NT2/D1 (cell line): ENCODE results near the gene TJP1.

Experiments
- SUZ12 ChIP-seq: IDR thresholded peaks from 2 replicates; pipeline ENCODE4 v1.6.1; 2011; ENCODE audit not compliant: insufficient read length, insufficient read depth; ENCODE audit errors: extremely low read depth
- YY1 ChIP-seq: IDR thresholded peaks from 2 replicates; pipeline ENCODE4 v1.6.1; 2011; ENCODE audit not compliant: insufficient read length, insufficient read depth
- ZNF274 ChIP-seq: IDR thresholded peaks from 2 replicates; pipeline ENCODE4 v1.6.1; 2011; ENCODE audit warnings: mild to moderate bottlenecking, low read depth, low read length

GRCh38 chr15:29727871-29728270 is 94.4 kb downstream of the TJP1 start:
- TF ChIP-seq ZNF274 (no peak), SUZ12 (no peak), YY1 (no peak)
